ENCODE results near the gene APBB2. TPM values are rescaled to one million over a fixed set of nuclear protein-coding genes. Genes with fewer than 3 reads are reported as not detected.

APBB2 gene
- total RNA-seq, 2 experiments from 2014 or later = 1.5 to 1.7 TPM

GRCh38 chr4:40951026-40951425 lies 263.3 kb downstream of the APBB2 start:
- Mint-ChIP-seq H3K27ac (no peak overlapping the region), H3K36me3 (no peaks in the 10 kb centered on the region), H3K4me3 (no peak overlapping the region), H3K4me1 (ENCODE audit: low read depth) (no peaks in the 10 kb centered on the region), H3K9me3 (no peaks in the 10 kb centered on the region), H3K27me3 (no peaks in the 10 kb centered on the region)
- intact Hi-C loops (cut with micrococcal nuclease) = no loop called here
- CTCF ChIA-PET = no interaction called here
- POLR2A ChIA-PET = no interaction called here
- DNase-seq = no peak

- DNase-seq = no peak
- Mint-ChIP-seq H3K4me1 (ENCODE audit: low read depth) (no peaks in the 10 kb centered on the region), H3K36me3 (no peaks in the 10 kb centered on the region), H3K9me3 (no peaks in the 10 kb centered on the region), H3K4me3 (no peak overlapping the region), H3K27me3 (no peaks in the 10 kb centered on the region), H3K27ac (no peak overlapping the region)
- intact Hi-C loops (cut with micrococcal nuclease) = no loop called here
- ChIA-PET CTCF (interaction anchor here (0.6 kb wide), 1 partner anchor 14 kb away, joined by 4 read pairs; no protein-coding TSS in a partner anchor), POLR2A (no interaction called here)
Observed at GRCh38 chr4:40949358-40950100, 264.8 kb downstream of the APBB2 start.

DNA sequence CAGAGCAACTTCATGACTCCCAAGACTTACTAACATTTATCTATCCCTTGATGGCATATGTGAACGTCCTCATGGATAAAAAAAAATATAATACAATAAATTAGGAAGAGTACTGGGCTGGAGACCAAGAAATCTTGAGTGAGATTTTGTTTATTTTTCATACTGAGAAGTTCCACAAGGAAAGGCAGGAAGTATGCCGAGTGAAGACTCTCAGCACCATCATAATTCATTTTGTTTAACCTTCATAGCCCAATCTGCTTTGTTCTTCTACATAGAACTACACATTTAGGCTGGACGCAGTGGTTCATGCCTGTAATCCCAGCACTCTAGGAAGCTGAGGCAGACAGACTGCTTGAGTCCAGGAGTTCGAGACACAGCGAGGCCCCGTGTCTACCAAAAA lies 266.3 kb downstream of the APBB2 start:
- Mint-ChIP-seq H3K9me3 (no peaks in the 10 kb centered on the region), H3K36me3 (no peaks in the 10 kb centered on the region), H3K4me3 (no peak overlapping the region), H3K27ac (no peak overlapping the region), H3K4me1 (ENCODE audit: low read depth) (no peaks in the 10 kb centered on the region), H3K27me3 (no peaks in the 10 kb centered on the region)
- DNase-seq = no peak
- ChIA-PET CTCF (no interaction called here), POLR2A (no interaction called here)
- intact Hi-C loops (cut with micrococcal nuclease) = no loop called here

- ChIA-PET CTCF (no interaction called here), POLR2A (no interaction called here)
- no peak for DNase-seq
- Mint-ChIP-seq H3K4me1 (ENCODE audit: low read depth) (no peaks in the 10 kb centered on the region), H3K36me3 (no peaks in the 10 kb centered on the region), H3K27ac (no peak overlapping the region), H3K27me3 (no peaks in the 10 kb centered on the region), H3K9me3 (no peaks in the 10 kb centered on the region), H3K4me3 (no peak overlapping the region)
- intact Hi-C loops (cut with micrococcal nuclease) = no loop called here
Observed at GRCh38 chr4:40946652-40947051, 267.7 kb downstream of the APBB2 start.

DNA sequence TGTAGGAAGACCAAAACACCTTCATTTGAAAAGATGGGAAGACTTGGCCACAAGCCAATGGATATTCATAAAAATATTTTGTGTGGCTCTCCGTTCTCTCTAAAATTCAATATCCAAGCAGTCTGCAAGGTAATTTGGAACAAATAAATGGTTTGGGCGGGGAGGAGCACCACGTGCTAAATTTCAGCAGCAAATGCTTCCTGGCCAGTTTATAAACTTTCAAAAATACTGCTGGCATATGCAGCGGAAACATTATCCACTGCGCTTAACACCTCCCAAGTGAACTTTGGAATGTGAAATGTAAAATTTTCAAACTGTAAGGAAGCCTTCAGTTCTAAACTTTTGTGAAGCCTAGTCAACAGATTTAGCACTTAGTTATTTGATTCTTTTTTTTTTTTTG lies 273.6 kb downstream of the APBB2 start:
- Mint-ChIP-seq H3K9me3 (no peaks in the 10 kb centered on the region), H3K27ac (no peak overlapping the region), H3K36me3 (no peaks in the 10 kb centered on the region), H3K4me1 (ENCODE audit: low read depth) (no peaks in the 10 kb centered on the region), H3K4me3 (no peak overlapping the region), H3K27me3 (no peaks in the 10 kb centered on the region)
- intact Hi-C loops (cut with micrococcal nuclease) = no loop called here
- DNase-seq = no peak
- POLR2A ChIA-PET = no interaction called here
- CTCF ChIA-PET = interaction anchor here (0.8 to 1.1 kb wide), 2 partner anchors 13 to 15 kb away, joined by 3 to 4 read pairs; no protein-coding TSS in a partner anchor

DNA sequence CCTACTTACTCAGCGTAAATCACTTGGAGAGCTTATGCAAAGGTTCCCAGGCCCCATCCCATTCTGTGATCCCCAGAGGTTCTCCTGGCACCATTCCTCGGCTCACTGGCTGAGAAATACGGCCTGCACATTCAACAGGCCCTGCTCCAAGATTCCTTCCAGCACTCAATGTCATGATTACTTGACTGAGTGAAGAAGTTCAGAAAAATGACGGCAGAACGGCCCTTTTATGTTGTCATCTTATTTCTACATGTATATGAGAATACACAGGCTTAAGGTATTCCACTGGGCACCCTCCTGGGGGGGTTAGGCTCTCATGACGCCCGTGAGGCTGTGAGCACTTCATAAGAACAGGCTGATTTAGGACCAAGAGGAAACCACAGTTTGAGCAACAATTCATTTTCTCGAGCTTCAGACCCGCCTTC lies 274.0 kb downstream of the APBB2 start:
- H3K4me3 Mint-ChIP-seq = no peak overlapping the region
- no peaks in the 10 kb centered on the region for H3K4me1 Mint-ChIP-seq (ENCODE audit: low read depth)
- intact Hi-C loops (cut with micrococcal nuclease) = no loop called here
- ChIA-PET POLR2A (no interaction called here), CTCF (interaction anchor here (0.8 to 1.1 kb wide), 2 partner anchors 12 to 14 kb away, joined by 3 to 4 read pairs; no protein-coding TSS in a partner anchor)
- no peak for DNase-seq
- no peaks in the 10 kb centered on the region for H3K36me3 Mint-ChIP-seq
- H3K27ac Mint-ChIP-seq = no peak overlapping the region
- no peaks in the 10 kb centered on the region for H3K27me3 Mint-ChIP-seq
- H3K9me3 Mint-ChIP-seq = no peaks in the 10 kb centered on the region

DNA sequence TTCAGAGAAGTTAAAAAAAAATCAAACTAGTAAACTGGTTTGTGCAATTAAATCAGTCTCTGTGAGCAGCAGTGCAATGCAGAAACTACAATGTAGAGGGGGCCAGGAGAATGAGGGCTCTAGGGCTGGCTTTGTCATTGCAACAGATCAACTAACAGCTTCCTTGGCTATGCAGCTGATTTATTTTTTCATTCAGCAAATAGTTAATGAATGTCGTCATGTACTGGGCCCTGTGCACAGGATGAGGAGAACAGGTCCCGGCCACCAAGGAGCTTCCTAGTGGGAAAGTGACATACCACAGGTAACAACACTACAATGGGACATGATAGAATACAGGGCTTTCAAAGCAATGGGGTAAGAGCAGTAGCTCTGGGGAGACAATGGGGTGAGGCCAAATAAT lies 274.5 kb downstream of the APBB2 start:
- POLR2A ChIA-PET = no interaction called here
- intact Hi-C loops (cut with micrococcal nuclease) = no loop called here

GRCh38 chr4:40938337-40938736 lies 276.0 kb downstream of the APBB2 start:
- CTCF ChIA-PET = interaction anchor here (0.6 to 1.4 kb wide), 3 partner anchors 22 to 41 kb away, joined by 3 read pairs; no protein-coding TSS in a partner anchor
- DNase-seq = no peak
- no peak overlapping the region for H3K4me3 Mint-ChIP-seq
- peaks cover 5% of the 10 kb centered on the region for H3K27me3 Mint-ChIP-seq
- intact Hi-C loops (cut with micrococcal nuclease) = no loop called here
- H3K36me3 Mint-ChIP-seq = no peaks in the 10 kb centered on the region
- H3K27ac Mint-ChIP-seq = no peak overlapping the region
- POLR2A ChIA-PET = no interaction called here
- H3K4me1 Mint-ChIP-seq (ENCODE audit: low read depth) = no peaks in the 10 kb centered on the region
- no peaks in the 10 kb centered on the region for H3K9me3 Mint-ChIP-seq

More for the DNA sequence above, 274.5 kb downstream of the APBB2 start:
- Mint-ChIP-seq H3K36me3 (no peaks in the 10 kb centered on the region), H3K27me3 (no peaks in the 10 kb centered on the region), H3K27ac (no peak overlapping the region), H3K4me3 (no peak overlapping the region), H3K9me3 (no peaks in the 10 kb centered on the region), H3K4me1 (ENCODE audit: low read depth) (no peaks in the 10 kb centered on the region)
- DNase-seq = no peak
- CTCF ChIA-PET = interaction anchor here (0.8 to 1.1 kb wide), 2 partner anchors 12 to 14 kb away, joined by 3 to 4 read pairs; no protein-coding TSS in a partner anchor

DNA sequence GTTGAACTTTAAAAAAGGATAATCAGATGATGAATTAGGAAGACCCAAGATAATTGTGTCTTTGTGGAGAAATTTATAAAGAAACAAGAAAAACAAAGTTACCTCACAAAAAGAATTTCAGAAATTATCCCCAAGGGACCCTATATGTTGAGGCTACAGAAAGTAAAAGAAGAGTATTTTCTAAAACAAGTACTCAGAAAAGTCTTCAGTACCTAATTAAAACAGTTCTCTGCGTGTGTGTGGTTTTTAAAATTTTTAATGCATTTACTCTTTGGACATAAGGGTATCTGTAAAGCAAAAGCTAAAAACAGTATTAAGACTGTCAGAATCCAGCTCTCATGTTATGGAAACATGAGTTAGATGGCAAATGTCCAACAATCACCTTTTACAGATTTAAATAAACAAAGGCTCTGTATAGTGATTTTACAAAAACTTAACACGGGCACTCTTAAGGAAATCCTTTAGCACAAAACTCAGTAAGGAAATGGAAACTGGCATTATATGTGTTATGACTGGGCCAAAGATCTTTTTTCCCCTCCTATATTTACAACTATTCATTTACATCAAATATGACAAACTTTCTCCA lies 277.1 kb downstream of the APBB2 start:
- CTCF ChIA-PET = interaction anchor here (0.6 to 1.4 kb wide), 3 partner anchors 10 to 29 kb away, joined by 3 read pairs; no protein-coding TSS in a partner anchor
- no peak for DNase-seq
- Mint-ChIP-seq H3K27me3 (peaks cover 5% of the 10 kb centered on the region), H3K4me3 (no peak overlapping the region), H3K4me1 (ENCODE audit: low read depth) (no peaks in the 10 kb centered on the region), H3K27ac (no peak overlapping the region), H3K9me3 (no peaks in the 10 kb centered on the region), H3K36me3 (no peaks in the 10 kb centered on the region)
- POLR2A ChIA-PET = no interaction called here
- intact Hi-C loops (cut with micrococcal nuclease) = no loop called here

DNA sequence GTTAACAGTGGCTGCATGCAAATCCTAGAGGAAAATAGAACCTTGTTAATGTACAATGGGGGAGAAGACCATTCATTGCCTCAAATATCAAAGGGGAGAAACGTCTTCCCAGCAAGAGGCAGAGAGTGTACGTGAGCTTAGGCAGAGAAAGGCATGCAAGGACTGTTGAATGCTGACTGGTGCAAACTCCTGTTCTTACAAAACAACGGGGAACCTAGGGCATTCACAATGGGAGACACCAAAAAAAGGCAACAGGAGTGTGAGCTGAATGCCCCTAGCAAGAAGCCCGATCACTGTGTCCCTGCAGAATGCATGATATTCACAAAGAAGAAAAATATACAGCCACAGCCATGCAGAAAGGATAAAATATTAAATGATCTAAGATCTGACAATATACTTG lies 279.7 kb downstream of the APBB2 start:
- H3K36me3 Mint-ChIP-seq = no peaks in the 10 kb centered on the region
- no peaks in the 10 kb centered on the region for H3K9me3 Mint-ChIP-seq
- intact Hi-C loops (cut with micrococcal nuclease) = no loop called here
- CTCF ChIA-PET = interaction anchor here (1.2 kb wide), 1 partner anchor 17 kb away, joined by 3 read pairs; no protein-coding TSS in a partner anchor
- no peak overlapping the region for H3K27ac Mint-ChIP-seq
- H3K4me1 Mint-ChIP-seq (ENCODE audit: low read depth) = no peaks in the 10 kb centered on the region
- POLR2A ChIA-PET = no interaction called here
- peaks cover 5% of the 10 kb centered on the region for H3K27me3 Mint-ChIP-seq
- H3K4me3 Mint-ChIP-seq = no peak overlapping the region
- no peak for DNase-seq

DNA sequence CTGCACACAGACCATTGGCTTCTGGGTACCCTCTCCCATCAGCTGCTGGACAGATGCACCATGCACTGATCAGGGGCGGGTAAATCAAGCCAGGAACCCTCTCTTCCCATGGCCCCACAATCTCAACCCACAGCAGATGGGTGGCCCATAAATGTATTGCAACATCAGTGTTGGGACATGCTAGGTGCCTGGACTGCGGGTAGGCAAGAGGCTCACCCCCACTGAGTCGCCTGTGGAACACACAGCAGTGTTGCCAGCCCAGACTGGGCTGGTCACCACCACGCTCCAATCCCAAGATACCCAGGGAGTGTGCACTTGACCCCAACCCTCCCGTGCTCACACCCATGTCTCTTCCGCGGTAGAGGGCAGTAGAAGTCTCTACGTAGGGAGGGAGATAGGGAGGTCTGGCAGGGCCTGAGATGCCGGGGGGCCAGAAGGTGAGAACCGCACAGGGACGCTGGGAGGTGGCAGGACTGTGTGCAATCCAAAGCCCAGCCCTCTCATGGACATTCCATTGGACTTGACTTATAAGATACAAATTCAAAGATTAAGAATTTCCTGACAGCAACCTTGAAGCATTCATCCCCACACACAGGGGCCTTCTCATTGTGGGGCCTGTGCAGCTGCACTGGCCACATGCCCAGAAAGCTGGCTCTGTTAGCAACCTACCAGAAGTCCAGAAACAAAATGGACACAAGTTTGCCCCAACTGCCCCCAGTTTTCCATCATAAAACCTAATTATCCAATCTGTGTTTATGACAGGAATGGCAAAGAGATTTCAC lies 280.9 kb downstream of the APBB2 start:
- Mint-ChIP-seq H3K4me1 (ENCODE audit: low read depth) (no peaks in the 10 kb centered on the region), H3K36me3 (no peaks in the 10 kb centered on the region), H3K9me3 (no peaks in the 10 kb centered on the region), H3K27ac (no peak overlapping the region), H3K27me3 (peaks cover 5% of the 10 kb centered on the region), H3K4me3 (no peak overlapping the region)
- DNase-seq = no peak
- CTCF ChIA-PET = interaction anchor here (1.0 kb wide), 1 partner anchor 9 kb away, joined by 4 read pairs; no protein-coding TSS in a partner anchor
- POLR2A ChIA-PET = no interaction called here
- intact Hi-C loops (cut with micrococcal nuclease) = no loop called here

DNA sequence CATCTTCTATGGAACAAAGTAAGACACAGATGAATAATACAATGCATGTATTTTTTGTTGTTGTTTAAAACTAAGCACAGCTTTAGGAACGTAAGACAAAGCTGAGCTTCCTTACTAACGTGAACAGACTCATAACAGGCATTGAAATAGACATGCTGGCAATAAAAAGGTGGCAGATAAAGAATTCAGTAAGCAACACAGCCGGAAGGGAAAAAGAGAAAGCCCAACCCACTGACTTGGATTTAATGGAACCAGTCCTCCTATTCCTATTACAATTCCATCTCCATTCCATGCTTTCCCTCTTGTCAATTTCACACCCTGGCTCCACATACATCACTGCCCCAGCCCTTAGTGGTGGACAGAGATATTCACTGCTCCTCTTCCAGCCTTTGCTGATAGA lies 282.5 kb downstream of the APBB2 start:
- peaks cover 6% of the 10 kb centered on the region for H3K4me1 Mint-ChIP-seq (ENCODE audit: low read depth)
- intact Hi-C loops (cut with micrococcal nuclease) = no loop called here
- peaks cover 10% of the 10 kb centered on the region for H3K27me3 Mint-ChIP-seq
- ChIA-PET POLR2A (no interaction called here), CTCF (no interaction called here)
- H3K4me3 Mint-ChIP-seq = no peak overlapping the region
- no peaks in the 10 kb centered on the region for H3K9me3 Mint-ChIP-seq
- no peaks in the 10 kb centered on the region for H3K36me3 Mint-ChIP-seq
- no peak for DNase-seq
- no peak overlapping the region for H3K27ac Mint-ChIP-seq

Measured in activated CD4-positive, alpha-beta memory T cell treated with anti-CD3 and anti-CD28 coated beads for 36 hours (primary cell).